Endodermal cell (in vitro differentiated cells): ENCODE results near the gene BRD7. TPM values are rescaled to one million over a fixed set of nuclear protein-coding genes. Genes with fewer than 3 reads are reported as not detected.

ENCODE experiments used
- DNase-seq: peaks from one replicate; pipeline ENCODE4 v3.0.0-alpha.2; 2017
- H3K27ac ChIP-seq: 2 replicates; pipeline ENCODE4 v1.5.1; 2013; ENCODE audit warnings: mild to moderate bottlenecking, low read depth, low read length, moderate library complexity
- H3K27me3 ChIP-seq: 2 replicates; pipeline ENCODE4 v1.6.1; 2013; ENCODE audit warnings: mild to moderate bottlenecking, low read length, moderate library complexity; ENCODE audit not compliant: insufficient read depth, control insufficient read depth, poor library complexity, severe bottlenecking
- H3K36me3 ChIP-seq: 2 replicates; pipeline ENCODE4 v1.7.0; 2013; ENCODE audit warnings: mild to moderate bottlenecking, low read length, moderate library complexity; ENCODE audit not compliant: control insufficient read depth, insufficient read depth
- H3K4me1 ChIP-seq: one replicate; pipeline ENCODE4 v1.7.0; 2013; ENCODE audit warnings: low read length; ENCODE audit not compliant: control insufficient read depth, insufficient read depth
- H3K4me3 ChIP-seq: 2 replicates; pipeline ENCODE4 v1.5.1; 2013; ENCODE audit warnings: mild to moderate bottlenecking, low read length, moderate library complexity
- H3K9ac ChIP-seq: 2 replicates; pipeline ENCODE4 v1.6.1; 2013; ENCODE audit warnings: mild to moderate bottlenecking, low read length, moderate library complexity; ENCODE audit not compliant: poor library complexity, severe bottlenecking; ENCODE audit errors: extremely low read depth
- H3K9me3 ChIP-seq: 2 replicates; pipeline ENCODE4 v1.6.1; 2013; ENCODE audit warnings: mild to moderate bottlenecking, low read length, moderate library complexity; ENCODE audit not compliant: control insufficient read depth
- H3K27ac Mint-ChIP-seq: 2 replicates; pipeline ENCODE4 v1.8.0; 2020; ENCODE audit warnings: mixed read lengths
- H3K27me3 Mint-ChIP-seq: 2 replicates; pipeline ENCODE4 v1.8.0; 2021; ENCODE audit warnings: mild to moderate bottlenecking, mixed read lengths; ENCODE audit not compliant: insufficient read depth
- H3K36me3 Mint-ChIP-seq: 2 replicates; pipeline ENCODE4 v1.8.0; 2020; ENCODE audit warnings: low read depth, mixed read lengths
- H3K4me1 Mint-ChIP-seq: 2 replicates; pipeline ENCODE4 v1.8.0; 2020; ENCODE audit warnings: mixed read lengths
- H3K4me3 Mint-ChIP-seq: 2 replicates; pipeline ENCODE4 v1.8.0; 2020; ENCODE audit warnings: mild to moderate bottlenecking, moderate library complexity, mixed read lengths
- H3K9me3 Mint-ChIP-seq: 2 replicates; pipeline ENCODE4 v1.8.0; 2020; ENCODE audit warnings: mild to moderate bottlenecking, mixed read lengths
- WGBS, 2 experiments: methylation state at CpG; one replicate each; pipeline versions ENCODE4 v1.1.5 to v1.1.7; 2013; ENCODE audit warnings: missing lambda C conversion rate in 2 of 2, mixed read lengths in 1 of 2; ENCODE audit not compliant: insufficient coverage in 1 of 2, insufficient read length in 1 of 2; 5-methylcytosine and 5-hydroxymethylcytosine counted together
- total RNA-seq, 2 donors: library from RNA; stranded (reverse); fragmentation: NEBNext Ultra II Directional in 1 of 2; extraction: Animal tissue kit (Norgen Biotek cat#: 25700) in 1 of 2; gene quantifications; 2 replicates in 1 of 2; 3 replicates in 1 of 2; pipeline ENCODE4 v1.2.1, GENCODE V29; 2021
- TF ChIP-seq, protein P1 (sequence below): fragments of 200-600 bp; sonication (generic); conservative IDR thresholded peaks from 2 replicates; pipeline ENCODE4 v1.5.0; 2021; ENCODE audit warnings: antibody characterized with exemption, mild to moderate bottlenecking

Gene BRD7
- total RNA-seq, 2 donors from 2014 or later: 125 to 163 TPM

DNA sequence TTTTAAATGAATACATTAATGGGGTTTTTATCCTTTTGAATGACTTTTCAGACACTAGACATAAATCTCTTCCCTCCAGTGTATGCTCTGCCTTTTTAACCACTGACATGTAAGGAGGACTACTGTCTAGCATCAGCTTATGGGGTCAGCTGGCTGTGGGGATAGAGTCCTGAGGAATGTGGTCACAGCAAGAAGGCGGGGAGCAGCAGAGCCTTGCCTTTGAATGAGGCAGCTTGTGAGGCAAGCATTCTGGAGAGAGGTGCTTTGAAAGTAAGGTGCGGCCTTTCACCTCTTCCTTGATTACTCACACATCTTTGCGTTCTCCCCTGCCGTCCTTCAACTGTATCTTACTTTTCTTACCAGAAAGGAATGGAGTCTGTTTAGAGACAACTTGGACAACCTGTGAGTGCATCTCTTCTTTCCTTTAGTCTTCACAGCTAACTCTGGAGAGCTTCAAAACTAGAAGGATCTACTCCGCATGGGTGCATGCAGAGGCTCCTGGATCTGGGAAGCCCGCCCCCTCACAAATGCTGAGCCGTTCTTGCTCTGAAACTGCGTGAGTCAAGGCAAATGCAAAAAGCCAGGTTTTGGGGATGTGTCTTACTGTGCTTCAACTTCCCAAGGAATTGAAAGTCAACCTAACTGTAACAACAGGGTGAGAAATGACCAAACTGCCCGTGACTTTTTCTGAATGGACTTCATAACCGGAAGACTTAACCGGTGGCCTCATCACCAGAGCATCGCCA is 52.5 kb downstream of the BRD7 start:
- Histone ChIP-seq H3K36me3 (peaks cover 82% of the 10 kb centered on the region), H3K27ac (no peak overlapping the region), H3K27me3 (no peaks in the 10 kb centered on the region), H3K4me3 (no peak overlapping the region), H3K9me3 (no peaks in the 10 kb centered on the region), H3K4me1 (peaks cover 34% of the 10 kb centered on the region), H3K9ac (no peak overlapping the region)
- H3K27me3 Mint-ChIP-seq: no peaks in the 10 kb centered on the region
- peaks cover 37% of the 10 kb centered on the region for H3K4me1 Mint-ChIP-seq
- peak overlapping the region; percentile 2 for H3K27ac Mint-ChIP-seq
- WGBS, 2 experiments: 86 to 95% methylated on average over 7 to 12 of the region's 12 CpGs
- H3K36me3 Mint-ChIP-seq: peaks cover 71% of the 10 kb centered on the region
- no peak for DNase-seq
- H3K9me3 Mint-ChIP-seq: no peaks in the 10 kb centered on the region
- TF ChIP-seq, protein P1, sequence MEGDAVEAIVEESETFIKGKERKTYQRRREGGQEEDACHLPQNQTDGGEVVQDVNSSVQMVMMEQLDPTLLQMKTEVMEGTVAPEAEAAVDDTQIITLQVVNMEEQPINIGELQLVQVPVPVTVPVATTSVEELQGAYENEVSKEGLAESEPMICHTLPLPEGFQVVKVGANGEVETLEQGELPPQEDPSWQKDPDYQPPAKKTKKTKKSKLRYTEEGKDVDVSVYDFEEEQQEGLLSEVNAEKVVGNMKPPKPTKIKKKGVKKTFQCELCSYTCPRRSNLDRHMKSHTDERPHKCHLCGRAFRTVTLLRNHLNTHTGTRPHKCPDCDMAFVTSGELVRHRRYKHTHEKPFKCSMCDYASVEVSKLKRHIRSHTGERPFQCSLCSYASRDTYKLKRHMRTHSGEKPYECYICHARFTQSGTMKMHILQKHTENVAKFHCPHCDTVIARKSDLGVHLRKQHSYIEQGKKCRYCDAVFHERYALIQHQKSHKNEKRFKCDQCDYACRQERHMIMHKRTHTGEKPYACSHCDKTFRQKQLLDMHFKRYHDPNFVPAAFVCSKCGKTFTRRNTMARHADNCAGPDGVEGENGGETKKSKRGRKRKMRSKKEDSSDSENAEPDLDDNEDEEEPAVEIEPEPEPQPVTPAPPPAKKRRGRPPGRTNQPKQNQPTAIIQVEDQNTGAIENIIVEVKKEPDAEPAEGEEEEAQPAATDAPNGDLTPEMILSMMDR: no peak
- no peak overlapping the region for H3K4me3 Mint-ChIP-seq

DNA sequence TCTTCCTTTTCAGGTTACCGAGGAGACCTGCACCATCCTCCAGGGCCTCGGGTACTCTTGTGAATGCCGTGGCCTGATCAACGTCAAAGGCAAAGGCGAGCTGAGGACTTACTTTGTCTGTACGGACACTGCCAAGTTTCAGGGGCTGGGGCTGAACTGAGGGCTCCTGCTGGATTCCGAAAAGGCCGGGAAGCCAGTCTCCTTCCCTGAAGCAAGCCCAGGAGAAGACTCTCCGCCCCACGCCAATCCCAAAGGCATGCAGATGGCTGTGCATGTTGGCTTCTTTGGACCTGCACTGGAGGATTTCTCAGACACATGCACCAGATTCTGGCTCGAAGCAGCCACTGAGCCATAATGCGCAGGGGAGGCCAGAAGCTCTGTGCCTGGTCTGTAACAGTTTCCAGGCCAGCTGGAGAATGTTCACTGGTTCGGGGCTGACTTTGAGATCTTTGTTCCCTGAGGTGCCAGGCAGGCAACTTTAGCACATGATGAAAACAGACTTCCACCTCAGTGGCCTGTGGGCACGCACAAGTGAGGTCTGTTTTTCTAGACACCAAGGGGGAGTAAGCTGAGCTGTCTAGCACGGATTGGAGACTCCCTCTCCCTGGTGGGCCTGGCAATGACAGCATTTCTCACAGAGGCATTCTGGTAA is 53.3 kb downstream of the BRD7 start:
- H3K27me3 Mint-ChIP-seq: no peaks in the 10 kb centered on the region
- Histone ChIP-seq H3K4me3 (no peak overlapping the region), H3K36me3 (peaks cover 74% of the 10 kb centered on the region), H3K4me1 (peaks cover 34% of the 10 kb centered on the region), H3K9me3 (no peaks in the 10 kb centered on the region), H3K27ac (no peak overlapping the region), H3K9ac (no peak overlapping the region), H3K27me3 (no peaks in the 10 kb centered on the region)
- no peak overlapping the region for H3K4me3 Mint-ChIP-seq
- WGBS, 2 experiments: 95 to 96% methylated on average over 12 to 15 of the region's 15 CpGs
- H3K4me1 Mint-ChIP-seq: peaks cover 37% of the 10 kb centered on the region
- no peak for DNase-seq
- H3K36me3 Mint-ChIP-seq: peaks cover 63% of the 10 kb centered on the region
- no peaks in the 10 kb centered on the region for H3K9me3 Mint-ChIP-seq
- TF ChIP-seq, protein P1: no peak
- H3K27ac Mint-ChIP-seq: peak overlapping the region; percentile 87

DNA sequence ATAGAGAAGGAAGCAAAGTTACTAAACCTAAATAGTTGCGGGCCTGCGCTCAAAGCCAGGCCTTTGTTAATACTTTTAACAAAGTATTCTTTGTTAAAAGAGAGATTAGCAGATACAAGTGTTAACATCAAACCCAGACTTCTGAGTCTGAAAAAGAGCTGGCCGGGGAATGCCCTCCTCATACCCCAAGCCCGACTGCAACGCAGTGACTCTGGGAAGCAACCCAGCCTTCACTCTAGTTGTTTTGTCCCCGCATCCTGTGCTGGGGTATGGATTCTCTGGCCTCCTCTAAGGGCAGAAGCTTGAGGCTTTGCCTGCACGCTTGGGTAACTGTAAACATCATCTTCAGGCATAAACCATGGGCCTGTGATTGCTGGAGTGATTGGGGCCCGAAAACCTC is 54.1 kb downstream of the BRD7 start:
- Mint-ChIP-seq H3K27me3 (no peaks in the 10 kb centered on the region), H3K4me3 (no peak overlapping the region), H3K27ac (peak overlapping the region; percentile 99), H3K36me3 (peaks cover 55% of the 10 kb centered on the region), H3K9me3 (no peaks in the 10 kb centered on the region), H3K4me1 (peaks cover 40% of the 10 kb centered on the region)
- Histone ChIP-seq H3K27me3 (no peaks in the 10 kb centered on the region), H3K9me3 (no peaks in the 10 kb centered on the region), H3K4me3 (no peak overlapping the region), H3K36me3 (peaks cover 67% of the 10 kb centered on the region), H3K9ac (no peak overlapping the region), H3K4me1 (peaks cover 34% of the 10 kb centered on the region), H3K27ac (no peak overlapping the region)
- no peak for DNase-seq
- TF ChIP-seq, protein P1: no peak
- 93% methylated on average over 5 to 8 of the region's 8 CpGs for WGBS, 2 experiments
